Islet precursor cell (in vitro differentiated cells): ENCODE results near the gene HDLBP.

Experiments
- DNase-seq: peaks from one replicate; pipeline ENCODE4 v3.0.0-alpha.2; 2018

Gene HDLBP

DNA sequence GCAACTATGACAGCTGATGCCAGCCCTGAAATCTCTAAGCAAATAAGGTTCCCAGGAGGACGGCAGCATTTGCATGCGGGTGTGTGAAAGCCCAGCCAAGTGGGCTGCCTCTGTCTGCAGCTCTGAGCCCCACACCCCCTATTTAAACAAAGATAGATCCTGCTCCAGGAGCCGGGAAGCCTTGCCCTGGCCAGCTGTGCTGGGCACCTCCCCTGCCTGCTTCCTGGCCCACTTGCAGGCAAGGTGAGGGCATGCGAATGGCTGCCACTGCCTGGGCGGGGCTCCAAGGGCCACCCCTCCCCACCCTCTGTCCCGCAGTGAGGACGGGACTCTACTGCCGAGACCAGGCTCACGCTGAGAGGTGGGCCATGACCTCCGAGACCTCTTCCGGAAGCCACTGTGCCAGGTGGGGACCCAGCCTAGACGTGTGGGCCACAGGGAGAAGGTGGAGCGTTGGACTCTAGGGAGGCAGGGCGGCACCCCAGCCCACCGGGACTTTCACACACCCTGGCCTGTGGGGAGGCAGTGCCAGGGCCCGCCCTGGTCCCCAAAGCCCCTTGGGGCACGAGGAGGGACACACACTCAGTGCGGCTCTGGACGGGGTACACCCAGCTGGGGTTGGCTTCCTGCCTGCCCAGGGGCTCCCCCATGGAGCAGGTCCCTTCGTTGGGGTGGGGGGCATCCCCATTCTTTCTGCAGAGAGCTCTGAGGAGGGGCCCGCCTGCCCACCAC, 126.9 kb downstream of the HDLBP start, which contains the start of gene ANO7:
TSS of gene ANO7 (plus strand) at position 317 of the 732 bp plus-strand sequence. CDS start 1,387 bp downstream, outside the sequence.
- DNase-seq: no peak

DNA sequence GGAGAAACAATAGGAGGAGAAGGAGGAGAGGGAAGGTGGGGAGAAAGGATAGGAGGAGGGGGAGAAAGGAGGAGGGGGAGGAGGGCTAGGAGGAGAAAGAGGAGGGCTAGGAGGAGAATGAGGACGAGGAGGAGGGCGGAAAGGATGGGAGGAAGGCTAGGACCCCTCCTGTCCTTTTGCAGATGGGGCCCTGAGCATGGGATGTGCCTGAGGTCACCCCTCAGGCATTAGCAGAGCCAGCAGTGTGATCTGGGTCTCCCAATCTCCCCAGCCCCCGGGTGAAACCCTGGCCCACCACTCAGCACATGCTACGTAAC, 127.6 kb downstream of the HDLBP start:
- DNase-seq: no peak

DNA sequence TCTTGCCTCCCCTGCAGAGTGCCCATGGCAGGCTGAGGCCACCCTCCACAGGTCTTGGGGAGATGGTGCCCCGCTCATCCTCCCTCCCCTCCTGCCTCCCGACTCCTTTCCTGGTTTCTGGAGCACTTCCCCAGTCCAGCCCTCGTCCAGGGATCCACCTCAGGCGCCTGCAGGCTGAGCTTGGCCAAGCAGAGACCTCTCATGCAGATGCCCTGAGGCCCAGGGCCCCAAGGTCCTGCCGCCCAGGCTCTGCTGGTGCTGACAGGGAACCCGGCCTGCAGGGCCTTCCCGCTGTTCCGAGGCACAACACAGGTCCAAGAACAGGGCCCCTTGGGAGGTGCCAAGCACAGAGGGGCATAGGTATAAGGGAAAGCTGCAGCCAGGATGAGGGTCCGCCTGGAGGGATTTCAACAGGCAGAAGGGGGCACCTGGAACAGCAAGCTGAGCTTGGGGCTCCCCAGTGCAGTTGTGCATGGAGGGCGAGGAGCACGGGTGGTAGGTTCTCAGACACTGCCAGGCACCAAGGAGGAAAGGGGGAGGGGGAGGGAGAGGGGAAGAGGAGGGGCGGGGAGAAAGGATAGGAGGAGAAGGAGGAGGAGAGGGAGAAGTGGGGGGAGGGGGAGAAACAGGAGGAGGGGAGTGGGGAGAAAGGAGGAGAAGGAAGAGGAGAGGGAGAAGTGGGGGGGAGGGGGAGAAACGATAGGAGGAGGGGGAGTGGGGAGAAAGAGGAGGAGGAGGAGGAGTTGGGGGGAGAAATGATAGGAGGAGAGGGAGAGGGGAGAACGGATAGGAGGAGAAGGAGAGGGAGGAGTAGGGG, 128.2 kb downstream of the HDLBP start:
- no peak for DNase-seq

DNA sequence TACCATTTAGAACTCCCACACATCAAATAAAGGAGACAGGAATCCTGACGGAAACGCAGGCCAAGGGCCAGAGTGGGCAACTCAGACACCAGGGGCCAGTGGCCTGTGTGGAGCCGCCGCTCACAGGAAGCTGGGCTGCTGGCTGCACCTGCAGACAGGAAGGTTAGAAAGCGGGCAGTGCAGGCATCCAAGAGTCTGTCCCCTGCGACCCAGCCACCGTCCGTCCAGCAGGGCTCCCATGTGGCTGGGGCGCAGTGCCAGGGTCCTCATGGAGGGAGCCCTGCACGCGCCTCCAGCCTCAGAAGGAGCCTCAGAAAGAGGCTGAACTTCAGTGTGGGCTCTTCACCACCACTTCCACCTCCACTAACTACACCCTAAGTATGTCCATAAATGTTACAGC, 129.5 kb downstream of the HDLBP start:
- no peak for DNase-seq

DNA sequence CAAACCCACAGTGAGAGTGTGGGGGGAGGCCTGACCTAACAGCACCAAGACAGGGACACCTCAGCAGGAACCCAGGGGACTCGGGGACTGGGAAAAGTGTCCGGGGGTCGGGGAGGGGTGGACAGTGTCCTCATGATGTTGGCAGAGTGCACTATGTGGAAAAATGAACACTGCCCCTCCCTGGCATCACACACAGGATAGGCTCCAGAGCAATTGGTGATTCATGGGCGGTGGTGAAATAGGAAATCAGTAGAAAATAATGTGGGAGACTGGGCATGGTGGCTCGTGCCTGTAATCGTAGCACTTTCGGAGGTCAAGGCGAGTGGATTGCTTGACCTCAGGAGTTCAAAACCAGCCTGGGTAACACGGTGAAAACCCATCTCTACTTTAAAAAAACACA, 130.6 kb downstream of the HDLBP start:
- DNase-seq: no peak

DNA sequence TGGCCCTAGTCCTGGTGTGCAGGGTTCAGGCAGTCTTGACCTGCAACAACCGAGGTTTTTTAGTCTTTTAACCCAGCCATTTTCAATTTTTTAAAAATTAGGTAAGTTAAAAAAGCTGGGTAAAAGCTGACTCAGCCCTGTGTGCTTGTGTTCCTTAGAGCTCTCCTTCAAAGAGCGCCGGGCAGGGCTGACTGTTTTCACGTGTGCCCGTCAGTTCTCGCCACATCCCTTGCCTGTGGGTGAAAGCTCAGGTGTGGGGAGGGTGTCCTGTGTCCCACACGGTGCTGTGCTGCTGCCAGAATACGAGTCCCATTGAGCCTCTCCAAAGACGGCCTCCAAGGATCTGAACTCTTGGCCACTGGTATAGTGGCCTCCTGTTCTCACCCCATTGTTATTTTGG, 132.3 kb downstream of the HDLBP start:
- no peak for DNase-seq

DNA sequence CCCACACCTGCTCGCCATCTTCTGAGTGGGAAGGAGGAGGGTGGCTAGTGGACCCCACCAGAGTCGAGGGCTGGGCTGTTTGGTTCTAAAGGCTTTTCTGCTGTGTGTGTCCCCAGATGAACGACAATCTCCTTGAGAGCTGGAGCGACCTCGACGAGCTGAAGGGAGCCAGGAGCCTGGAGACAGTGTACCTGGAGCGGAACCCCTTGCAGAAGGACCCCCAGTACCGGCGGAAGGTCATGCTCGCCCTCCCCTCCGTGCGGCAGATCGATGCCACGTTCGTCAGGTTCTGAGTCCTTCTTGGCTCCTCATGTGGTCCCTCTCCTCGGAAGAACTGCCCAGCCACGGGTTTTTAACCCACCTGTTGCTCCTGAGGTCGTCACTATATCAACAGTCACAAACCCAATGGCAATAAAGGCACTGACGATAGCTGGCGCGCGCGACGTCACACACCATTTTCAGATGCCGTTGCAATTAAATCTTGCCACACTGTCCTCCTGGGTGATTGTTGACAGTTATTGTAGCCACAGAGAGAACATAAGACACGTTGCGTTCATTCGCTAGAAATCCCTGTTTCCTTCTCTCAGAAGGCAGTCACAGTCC, 132.8 kb downstream of the HDLBP start:
- DNase-seq: no peak

DNA sequence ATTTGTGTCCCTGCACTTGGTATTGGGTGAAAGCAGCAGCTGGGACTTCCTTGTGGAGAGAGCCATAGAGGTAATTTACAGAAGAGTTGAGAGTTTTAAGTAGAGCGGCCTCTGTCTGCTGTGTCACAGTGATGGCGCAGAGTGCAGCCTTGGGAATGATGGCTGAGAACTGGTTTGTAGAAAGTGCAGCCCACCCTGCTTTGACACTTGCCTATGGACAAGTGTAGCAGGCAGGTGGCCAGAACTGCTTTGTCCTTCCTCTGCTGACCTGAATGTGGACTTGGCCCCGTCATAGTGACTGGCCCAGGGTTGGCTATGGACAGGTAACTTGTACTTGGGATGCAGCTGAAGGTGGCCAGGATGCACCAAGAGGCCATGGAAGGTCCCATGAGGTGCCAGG, 133.3 kb downstream of the HDLBP start:
- no peak for DNase-seq

DNA sequence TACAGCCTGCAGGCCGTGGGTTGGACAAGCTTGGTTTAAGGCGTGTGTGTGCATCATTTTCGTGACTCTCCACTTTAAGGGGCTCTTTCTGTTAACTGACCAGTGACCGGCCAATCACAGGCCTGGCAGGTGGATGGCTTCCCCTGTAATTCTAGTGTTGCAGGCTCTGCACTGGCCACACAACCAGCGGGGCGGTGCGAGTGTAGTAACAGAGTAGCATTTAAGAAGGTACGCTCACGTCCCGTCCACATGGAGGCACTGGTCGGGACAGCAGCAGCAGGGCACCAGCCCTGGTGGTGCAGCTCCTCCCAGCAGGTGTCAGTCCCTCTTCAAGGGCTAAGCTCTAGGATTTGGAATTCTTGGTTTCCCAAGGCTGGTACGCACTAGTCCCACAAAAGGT, 135.0 kb downstream of the HDLBP start:
- DNase-seq: peak; percentile 82

DNA sequence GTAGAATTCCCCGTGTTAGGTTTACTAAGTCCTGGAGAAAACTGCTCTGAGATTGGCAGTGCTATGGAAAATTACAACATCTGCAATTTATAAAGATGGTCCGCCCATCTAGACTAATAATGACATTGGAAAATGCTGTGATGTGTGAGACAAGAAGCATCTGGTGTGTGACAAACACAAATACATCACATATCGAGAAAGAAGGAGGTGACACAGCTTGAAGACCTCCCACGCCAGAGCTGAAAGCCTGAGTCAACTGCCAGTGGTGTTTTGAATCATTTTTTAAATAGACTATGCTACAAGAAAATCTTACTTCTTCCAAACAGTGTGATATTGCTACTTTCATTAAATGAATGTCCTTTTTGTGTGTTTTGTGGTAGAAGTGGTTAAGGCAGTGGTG, 135.6 kb downstream of the HDLBP start:
- DNase-seq: no peak

DNA sequence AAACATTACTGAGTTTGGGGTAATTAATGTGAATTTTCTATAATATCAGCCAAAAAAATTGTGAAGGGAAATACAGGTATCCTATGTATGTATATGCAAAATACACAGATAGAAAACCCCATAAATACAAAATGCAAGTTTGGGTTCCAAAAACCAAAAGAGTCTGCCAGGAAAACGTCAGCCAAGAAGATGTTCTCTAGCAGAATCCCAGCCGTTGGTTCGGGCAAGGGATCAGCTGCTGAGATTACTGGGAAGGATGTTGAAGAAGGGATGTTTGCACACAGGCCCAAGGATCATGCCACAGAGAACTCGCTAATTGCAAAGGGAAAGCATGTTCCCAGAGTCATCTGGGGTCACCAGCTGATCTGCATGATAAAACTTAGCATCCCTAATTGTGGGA, 136.5 kb downstream of the HDLBP start:
- DNase-seq: no peak

DNA sequence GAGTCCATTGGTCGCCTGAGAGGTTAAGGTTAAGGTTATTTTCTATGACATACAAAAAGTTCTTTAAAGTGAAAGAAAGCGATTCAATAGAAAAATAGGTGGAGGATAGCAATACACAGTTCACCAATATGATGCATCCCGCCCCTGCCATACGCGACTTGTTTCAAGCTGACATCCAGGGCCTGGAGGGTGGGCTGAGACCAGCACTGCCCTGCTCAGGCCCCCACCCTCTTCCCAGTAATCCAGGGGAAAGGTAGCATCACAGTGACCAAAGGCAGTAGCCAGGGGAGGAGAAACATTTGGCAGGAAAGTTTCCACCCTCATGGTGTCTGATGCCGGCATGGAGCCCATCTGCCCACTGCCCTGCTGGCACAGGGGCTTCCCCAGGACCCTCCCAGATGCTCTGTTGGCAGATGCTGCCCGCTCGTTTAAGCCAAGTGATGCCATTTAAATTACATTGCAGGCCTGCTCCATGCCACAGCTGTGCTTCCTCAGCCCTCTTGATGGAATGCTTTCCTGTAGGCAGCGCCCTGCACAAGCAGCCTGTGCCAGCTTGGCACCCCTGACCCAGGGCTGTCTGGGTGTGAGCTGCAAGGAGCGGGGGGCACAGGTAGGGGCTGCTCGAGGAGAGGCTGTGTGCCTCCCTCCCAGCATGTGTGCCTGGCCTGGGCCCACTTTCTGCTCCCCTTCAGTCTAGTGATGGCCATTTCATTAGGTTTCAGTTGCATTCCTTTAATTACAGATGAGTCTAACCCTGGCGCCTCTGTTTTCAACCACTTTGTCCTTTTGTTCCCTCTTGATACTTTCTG, 137.7 kb downstream of the HDLBP start:
- peak; percentile 32 for DNase-seq
